Mucosa of rectum (tissue), 2 donors: ENCODE results near the gene HOXC12.

Experiments used
- H3K27ac ChIP-seq, 2 donors: one replicate each; pipeline ENCODE4 v1.7.0; 2013; ENCODE audit warnings: inconsistent platforms in 2 of 2, low read depth in 2 of 2, low read length in 2 of 2
- H3K27me3 ChIP-seq, 2 donors: one replicate each; pipeline ENCODE4 v1.7.0; 2013; ENCODE audit warnings: low read length in 2 of 2; ENCODE audit not compliant: control insufficient read depth in 2 of 2, insufficient read depth in 2 of 2
- H3K36me3 ChIP-seq, 2 donors: one replicate each; pipeline ENCODE4 v1.7.0; 2013; ENCODE audit warnings: low read length in 2 of 2; ENCODE audit not compliant: control insufficient read depth in 2 of 2, insufficient read depth in 2 of 2
- H3K4me1 ChIP-seq, 2 donors: one replicate each; pipeline ENCODE4 v1.7.0; 2013; ENCODE audit warnings: low read length in 2 of 2, mild to moderate bottlenecking in 1 of 2; ENCODE audit not compliant: control insufficient read depth in 2 of 2, insufficient read depth in 2 of 2
- H3K4me3 ChIP-seq, 2 donors: one replicate each; pipeline ENCODE4 v1.7.0; 2013; ENCODE audit warnings: low read length in 2 of 2
- H3K9ac ChIP-seq, 2 donors: one replicate each; pipeline ENCODE4 v1.7.0; 2013; ENCODE audit warnings: low read length in 2 of 2, low read depth in 1 of 2, mild to moderate bottlenecking in 1 of 2
- H3K9me3 ChIP-seq, 2 donors: one replicate each; pipeline ENCODE4 v1.7.0; 2013; ENCODE audit warnings: low read length in 2 of 2; ENCODE audit not compliant: control insufficient read depth in 2 of 2
- donor health status: healthy.
- donor health status: Normal muscosa, but diverticular disease.

The HOXC12 gene

GRCh38 chr12:53954694-53955035, at the start of gene HOXC12:
HOXC12 (plus strand) TSS chr12:53954903; CDS start chr12:53954930, 27 bp downstream.
- Histone ChIP-seq H3K9ac (no peak within 1 kb of the TSS), H3K4me1 (no peaks in the 10 kb centered on the region), H3K27me3 (peaks cover 86 to 90% of the 10 kb centered on the region in 2 donors), H3K4me3 (no peak within 1 kb of the TSS), H3K9me3 (no peaks in the 10 kb centered on the region), H3K36me3 (no peaks in the 10 kb centered on the region), H3K27ac (no peak within 1 kb of the TSS)

- Histone ChIP-seq H3K4me3 (no peak overlapping the region), H3K4me1 (no peaks in the 10 kb centered on the region), H3K27me3 (peaks cover 2 to 3% of the 10 kb centered on the region in 2 donors), H3K27ac (no peak overlapping the region), H3K9ac (no peak overlapping the region), H3K36me3 (no peaks in the 10 kb centered on the region), H3K9me3 (no peaks in the 10 kb centered on the region)
Observed at GRCh38 chr12:53907103-53907502, 47.6 kb upstream of the HOXC12 start.

- Histone ChIP-seq H3K27me3 (peaks cover 14 to 18% of the 10 kb centered on the region in 2 donors), H3K27ac (no peak overlapping the region), H3K4me3 (no peak overlapping the region), H3K36me3 (no peaks in the 10 kb centered on the region), H3K9me3 (no peaks in the 10 kb centered on the region), H3K9ac (no peak overlapping the region), H3K4me1 (no peaks in the 10 kb centered on the region)
Observed at GRCh38 chr12:53916788-53917655, 37.7 kb upstream of the HOXC12 start.

- H3K27ac ChIP-seq = no peak overlapping the region
- H3K4me1 ChIP-seq = no peaks in the 10 kb centered on the region
- peaks cover 61 to 71% of the 10 kb centered on the region in 2 donors for H3K27me3 ChIP-seq
- no peak overlapping the region for H3K4me3 ChIP-seq
- H3K9ac ChIP-seq = no peak overlapping the region
- H3K36me3 ChIP-seq = no peaks in the 10 kb centered on the region
- H3K9me3 ChIP-seq = no peaks in the 10 kb centered on the region
Observed at GRCh38 chr12:53924521-53925405, 29.9 kb upstream of the HOXC12 start.

- no peak overlapping the region for H3K9ac ChIP-seq
Observed at GRCh38 chr12:53927220-53928029, 27.3 kb upstream of the HOXC12 start.

GRCh38 chr12:53928054-53928835, 26.5 kb upstream of the HOXC12 start:
- H3K36me3 ChIP-seq = no peaks in the 10 kb centered on the region
- H3K9ac ChIP-seq = no peak overlapping the region
- no peaks in the 10 kb centered on the region for H3K4me1 ChIP-seq
- H3K9me3 ChIP-seq = no peaks in the 10 kb centered on the region
- H3K4me3 ChIP-seq = no peak overlapping the region
- no peak overlapping the region for H3K27ac ChIP-seq
- H3K27me3 ChIP-seq = peaks cover 82 to 84% of the 10 kb centered on the region in 2 donors

More at GRCh38 chr12:53927220-53928029, 27.3 kb upstream of the HOXC12 start:
- Histone ChIP-seq H3K9me3 (no peaks in the 10 kb centered on the region), H3K4me3 (no peak overlapping the region), H3K27me3 (peaks cover 77 to 85% of the 10 kb centered on the region in 2 donors), H3K4me1 (no peaks in the 10 kb centered on the region), H3K36me3 (no peaks in the 10 kb centered on the region), H3K27ac (no peak overlapping the region)

GRCh38 chr12:53929527-53929926, 25.2 kb upstream of the HOXC12 start:
- no peak overlapping the region for H3K27ac ChIP-seq
- H3K36me3 ChIP-seq = no peaks in the 10 kb centered on the region
- H3K4me3 ChIP-seq = no peak overlapping the region
- no peaks in the 10 kb centered on the region for H3K4me1 ChIP-seq
- H3K27me3 ChIP-seq = peaks cover 81 to 82% of the 10 kb centered on the region in 2 donors
- H3K9ac ChIP-seq = no peak overlapping the region
- no peaks in the 10 kb centered on the region for H3K9me3 ChIP-seq

GRCh38 chr12:53930591-53931255, 24.0 kb upstream of the HOXC12 start:
- Histone ChIP-seq H3K9ac (no peak overlapping the region), H3K4me3 (no peak overlapping the region), H3K27ac (no peak overlapping the region), H3K36me3 (no peaks in the 10 kb centered on the region), H3K9me3 (no peaks in the 10 kb centered on the region), H3K4me1 (no peaks in the 10 kb centered on the region), H3K27me3 (peaks cover 79 to 84% of the 10 kb centered on the region in 2 donors)
